DMS 273 (cell line): ENCODE results near the gene FCF1.

Experiments used
- DNase-seq: peaks from one replicate; lab custom pipeline; 2025; ENCODE audit not compliant: unreplicated experiment; lab: John Stamatoyannopoulos, UW

Gene FCF1, protein sequence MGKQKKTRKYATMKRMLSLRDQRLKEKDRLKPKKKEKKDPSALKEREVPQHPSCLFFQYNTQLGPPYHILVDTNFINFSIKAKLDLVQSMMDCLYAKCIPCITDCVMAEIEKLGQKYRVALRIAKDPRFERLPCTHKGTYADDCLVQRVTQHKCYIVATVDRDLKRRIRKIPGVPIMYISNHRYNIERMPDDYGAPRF

DNA sequence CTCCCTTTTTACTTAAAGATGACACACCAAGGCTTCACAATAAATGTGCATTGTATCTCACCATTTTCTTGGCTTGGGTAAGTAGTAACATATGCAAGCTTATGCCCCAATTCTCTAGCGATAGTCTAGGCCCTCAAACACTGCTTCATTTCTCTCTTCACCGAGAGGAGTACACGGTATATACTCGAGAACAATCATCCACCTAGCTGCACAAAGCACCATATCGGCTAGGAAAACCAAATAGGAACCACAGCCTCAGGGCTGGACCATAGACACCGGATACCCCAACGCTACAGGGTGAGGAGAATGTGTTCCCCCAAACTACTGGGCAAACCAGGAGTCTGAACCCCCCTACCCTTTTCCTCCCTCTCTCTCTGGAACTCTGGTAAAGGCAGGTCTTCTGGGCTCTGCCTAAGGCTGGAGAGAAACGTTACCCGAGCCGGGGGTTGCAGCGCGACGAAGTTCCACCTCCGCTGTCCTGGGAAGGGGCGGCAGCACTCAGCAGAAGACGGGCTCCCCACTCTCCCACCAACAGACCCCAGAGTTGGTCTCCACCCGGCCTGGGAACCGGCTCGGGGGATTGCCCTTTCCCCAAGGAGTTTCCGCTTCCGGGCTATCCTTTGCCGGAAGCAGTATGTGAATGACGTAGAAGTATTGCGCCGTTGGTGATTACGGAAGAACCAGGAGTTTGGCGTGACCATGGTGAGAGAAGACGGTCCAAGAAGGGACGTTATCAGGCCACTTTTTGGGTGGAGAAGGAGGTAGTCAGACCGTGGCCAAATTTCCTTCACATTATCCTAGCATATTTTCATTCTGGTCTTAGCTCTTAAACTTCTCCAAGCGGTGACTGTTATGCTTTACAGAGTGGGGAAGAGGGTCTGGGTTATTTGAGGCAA is at the start of gene FCF1, which contains the start of gene AREL1:
TSS of gene FCF1 (plus strand) at position 646 of the 896 bp plus-strand sequence. CDS start at position 700, 54 bp downstream.
TSS of gene AREL1 (minus strand) at position 582 of the 896 bp plus-strand sequence. CDS start 27,465 bp downstream, outside the sequence.
- no peak for DNase-seq

DNA sequence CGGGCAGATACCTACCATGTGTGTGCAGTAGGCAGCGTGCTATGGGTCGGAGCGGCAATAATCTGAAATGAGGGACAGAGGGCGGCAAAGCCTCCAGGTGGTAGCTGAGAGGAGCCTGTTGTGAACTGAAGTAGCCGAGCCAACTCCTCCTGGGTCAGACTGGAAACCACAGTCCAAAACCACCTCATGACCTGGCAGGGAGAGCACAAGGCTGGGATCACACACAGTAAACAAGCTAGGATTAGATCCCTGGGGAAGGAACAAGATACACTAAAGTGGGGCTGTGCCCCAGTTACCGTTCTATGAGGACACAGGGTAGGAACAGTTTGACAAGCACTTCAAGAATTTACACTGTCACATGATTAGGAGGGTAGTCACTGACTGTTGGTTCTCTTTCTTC is 49.1 kb upstream of the FCF1 start:
- no peak for DNase-seq

DNA sequence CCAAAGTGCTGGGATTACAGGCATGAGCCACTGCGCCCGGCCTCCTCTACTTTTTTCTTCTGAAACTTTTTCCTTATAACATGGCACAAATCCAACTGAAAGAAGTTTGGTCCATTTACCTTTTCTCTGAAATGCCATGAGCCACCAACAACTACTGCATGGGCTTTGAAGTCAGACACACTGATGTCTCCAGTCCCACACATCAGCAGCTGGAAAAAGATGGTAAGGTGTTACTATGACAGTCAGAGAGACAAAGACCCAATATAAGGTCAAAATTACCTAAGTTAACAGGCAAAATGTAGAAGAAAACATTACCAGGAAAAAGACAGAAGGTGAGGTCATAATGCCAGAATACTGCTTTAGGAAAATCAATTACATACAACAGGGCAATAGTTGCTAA is 48.2 kb upstream of the FCF1 start:
- no peak for DNase-seq

DNA sequence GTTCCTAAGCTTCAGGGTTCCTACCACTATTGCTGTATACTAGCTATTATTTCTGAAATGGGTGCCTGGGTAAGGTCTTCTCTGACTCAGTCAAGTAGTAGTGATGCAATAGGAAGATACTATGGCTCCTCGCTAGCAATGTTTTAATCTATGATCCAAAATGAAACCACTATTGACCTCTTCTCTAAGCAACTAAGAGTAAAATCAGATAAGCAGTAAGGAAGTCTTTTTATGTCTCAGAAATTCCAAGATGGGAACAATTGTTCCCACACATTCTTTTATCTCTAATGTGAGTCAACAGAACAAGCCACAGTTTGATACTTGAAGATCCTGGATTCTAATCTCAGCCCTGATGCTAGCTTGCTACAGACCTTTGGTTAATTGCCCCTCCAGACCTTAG is 45.2 kb upstream of the FCF1 start:
- no peak for DNase-seq

DNA sequence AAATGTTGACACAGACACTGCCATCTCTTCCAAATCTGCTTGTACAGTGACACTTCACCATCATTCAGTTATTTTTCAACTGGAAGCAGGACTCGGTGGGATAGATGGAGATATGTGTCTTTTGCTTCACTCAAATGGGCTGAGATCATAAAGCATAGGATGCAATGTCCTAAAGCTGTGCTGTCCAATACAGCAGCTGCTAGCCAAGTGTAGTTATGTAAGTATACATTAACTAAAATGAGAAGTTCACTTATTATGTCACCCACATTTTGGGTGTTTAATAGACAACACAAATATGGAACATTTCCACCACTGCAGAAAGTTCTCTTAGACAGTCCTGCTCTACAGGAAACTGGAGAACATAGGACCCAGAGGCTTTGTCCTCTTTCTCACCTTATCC is 43.7 kb upstream of the FCF1 start:
- no peak for DNase-seq

DNA sequence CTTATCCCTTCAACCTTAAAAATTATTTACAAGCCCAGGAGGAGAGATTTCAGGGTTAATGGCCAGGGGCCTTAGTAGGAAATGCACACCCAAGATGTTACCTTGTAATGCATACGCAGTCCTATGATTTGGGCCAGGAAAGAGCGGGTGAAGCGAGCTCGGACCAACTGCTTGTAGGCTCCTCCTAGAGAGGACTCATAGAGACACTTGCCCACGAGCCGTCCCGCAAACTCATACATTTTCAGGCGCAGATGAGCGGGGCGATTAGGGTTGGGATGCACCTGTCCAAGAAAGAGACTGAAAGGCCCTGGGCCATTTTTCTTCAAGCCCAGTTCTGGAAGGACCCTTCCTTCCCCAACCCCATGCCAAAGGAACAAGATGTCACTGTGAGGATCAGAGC is 43.1 kb upstream of the FCF1 start:
- DNase-seq, result no peak

DNA sequence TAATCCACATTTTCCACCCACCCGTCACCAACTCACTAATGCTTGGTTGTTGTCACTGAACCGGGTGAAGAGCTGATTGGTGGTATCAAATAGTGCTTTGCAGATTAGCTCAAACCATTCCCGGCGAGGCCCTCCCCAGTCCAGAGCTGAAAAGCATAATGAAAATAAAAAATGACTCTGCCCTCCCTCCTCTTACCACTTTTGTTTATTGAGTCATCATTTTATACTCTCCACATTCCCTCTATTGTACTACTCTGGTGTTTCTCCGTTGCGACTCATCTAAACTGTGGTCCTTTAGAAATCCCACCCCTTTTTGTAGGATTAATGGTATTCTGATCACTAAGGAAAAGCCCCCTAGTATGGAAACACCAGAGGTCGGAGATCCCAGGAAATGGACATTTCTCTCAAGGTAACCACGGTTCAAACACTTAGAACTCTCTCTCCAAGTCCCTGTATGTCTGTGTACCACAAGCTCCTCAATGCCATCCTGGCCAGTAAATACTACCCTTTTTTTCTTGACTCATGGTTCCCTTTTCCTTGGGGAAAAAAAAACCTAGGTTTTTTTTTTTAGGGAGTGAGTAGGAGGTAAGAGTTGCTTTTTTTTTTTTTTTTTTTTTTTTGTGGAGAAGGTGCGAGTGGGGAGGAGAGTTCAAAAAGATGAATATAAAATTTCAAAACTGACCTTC is 42.1 kb upstream of the FCF1 start:
- DNase-seq, result no peak

DNA sequence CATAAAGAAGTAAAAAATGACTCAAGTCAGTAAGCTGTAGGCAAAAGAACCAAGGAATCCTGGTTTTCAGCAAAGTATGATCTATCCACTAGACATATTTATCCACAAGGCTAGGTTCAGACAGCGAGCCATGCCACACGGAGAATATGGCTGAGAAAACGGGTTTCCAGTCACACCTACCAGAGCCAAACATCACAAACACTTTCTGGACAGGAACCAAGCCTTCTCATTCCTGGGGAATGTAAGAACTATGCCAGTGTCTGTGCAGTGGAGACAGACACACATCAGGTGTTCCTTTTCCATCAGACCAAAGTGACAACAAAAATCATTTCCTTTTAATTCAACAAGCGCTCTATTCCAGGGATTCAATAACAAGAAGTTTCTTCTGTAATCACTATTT is 41.2 kb upstream of the FCF1 start:
- no peak for DNase-seq

DNA sequence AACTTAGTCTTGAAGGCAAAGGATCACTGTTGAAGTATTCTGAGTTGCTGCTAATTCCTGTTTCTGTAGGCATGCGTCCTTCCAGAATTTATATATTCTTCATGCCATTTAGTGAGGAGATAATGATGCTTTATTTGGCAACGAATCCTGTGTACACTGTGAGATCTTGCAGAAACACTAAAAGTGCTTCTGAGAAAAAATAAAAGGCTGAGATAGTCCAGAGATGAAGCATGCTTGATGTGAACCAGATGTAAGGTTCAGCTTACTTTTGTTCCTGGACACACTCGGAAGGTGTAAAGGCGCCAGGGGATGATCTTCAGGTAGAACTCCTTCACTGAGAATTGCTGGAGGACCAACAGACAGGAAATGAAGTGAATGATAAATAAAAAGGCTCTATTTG is 39.2 kb upstream of the FCF1 start:
- no peak for DNase-seq

DNA sequence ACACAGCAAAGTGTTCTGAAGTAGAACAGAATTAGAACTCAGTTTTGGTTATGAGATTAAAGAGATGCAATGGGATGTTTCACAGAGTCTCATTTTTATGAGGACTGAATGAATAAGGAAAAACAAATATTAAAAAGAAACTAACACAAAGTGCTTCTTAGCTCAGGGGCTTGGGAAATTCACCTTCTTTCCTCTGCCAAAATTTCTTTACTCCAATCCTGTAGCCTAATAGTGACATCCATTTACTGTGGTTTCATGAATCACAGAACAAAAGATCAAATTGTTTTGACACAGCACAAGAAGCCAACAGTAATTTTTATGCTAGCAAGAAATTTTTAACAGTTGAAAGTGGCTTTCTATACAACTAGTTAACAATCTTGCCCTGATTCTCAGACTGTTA is 37.7 kb upstream of the FCF1 start:
- no peak for DNase-seq

DNA sequence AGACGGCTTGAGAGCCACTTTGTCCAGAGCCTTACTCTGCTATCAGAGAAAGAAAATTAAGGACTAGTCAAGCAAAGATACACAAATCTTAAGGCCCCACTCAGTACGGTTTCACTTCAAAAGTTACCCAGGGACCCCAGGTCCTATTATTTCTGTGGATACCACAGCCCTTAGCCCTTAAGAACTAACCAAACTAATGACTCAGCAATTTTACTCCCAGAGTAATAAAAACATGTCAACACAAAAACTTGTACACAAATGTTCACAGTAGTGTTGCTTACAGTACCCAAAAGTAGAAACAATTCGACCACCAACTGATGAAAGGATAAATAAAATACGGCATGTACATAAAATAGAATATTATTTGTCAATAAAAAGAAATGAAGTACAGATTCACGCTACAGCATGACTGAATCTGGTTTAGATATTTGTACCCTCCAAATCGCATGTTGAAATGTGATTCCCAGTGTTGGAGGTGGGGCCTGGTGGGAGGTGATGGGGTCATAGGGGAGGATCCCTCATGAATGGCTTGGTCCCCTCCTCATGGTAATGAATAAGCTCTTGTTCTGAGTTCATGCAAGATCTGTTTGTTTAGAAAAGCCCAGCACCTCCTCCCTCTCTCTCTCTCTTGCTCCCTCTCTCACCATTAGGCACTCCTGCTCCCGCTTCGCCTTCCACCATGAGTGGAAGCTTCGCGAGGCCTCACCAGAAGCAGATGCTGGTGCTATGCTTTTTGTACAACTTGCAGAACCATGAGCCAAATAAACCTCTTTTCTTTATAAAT is 30.6 kb upstream of the FCF1 start:
- no peak for DNase-seq

DNA sequence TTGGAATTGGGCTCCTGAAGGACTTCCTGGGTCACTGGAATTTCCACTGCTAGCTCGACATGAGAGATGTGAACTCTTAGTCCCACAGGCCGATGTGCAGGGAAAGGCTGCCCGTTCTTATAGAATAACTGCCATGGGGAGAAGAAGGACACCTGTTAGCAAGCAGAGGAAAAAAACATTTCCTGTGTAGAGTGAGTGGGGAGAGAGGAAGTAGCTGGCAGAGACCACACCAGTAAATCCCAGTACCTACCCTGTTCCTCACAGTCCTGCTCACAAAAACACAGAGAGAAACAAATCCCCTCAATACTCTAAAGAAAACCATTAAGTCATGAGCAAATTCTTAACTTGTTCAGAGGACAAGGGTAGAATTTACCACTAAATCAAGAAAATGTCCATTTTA is 29.5 kb upstream of the FCF1 start:
- DNase-seq, result no peak

DNA sequence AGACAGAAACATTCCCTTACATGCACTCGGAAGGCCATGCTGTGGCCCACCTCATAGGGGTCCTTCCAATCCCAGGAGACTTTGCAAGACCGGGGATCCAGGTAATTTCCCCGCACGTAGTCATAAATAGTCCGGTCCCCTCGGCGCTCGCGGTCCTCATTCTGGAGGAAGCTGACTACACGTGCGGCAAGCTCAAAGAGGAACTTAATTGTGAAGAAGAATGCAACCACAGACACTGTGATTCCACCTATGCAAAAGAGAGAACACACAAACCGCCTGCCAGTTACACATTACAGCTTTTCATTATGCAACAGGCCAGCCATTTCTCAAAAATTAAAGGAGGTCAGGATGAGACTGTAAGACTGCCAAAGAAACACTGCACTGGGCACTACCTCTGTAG is 28.5 kb upstream of the FCF1 start:
- DNase-seq, result no peak

DNA sequence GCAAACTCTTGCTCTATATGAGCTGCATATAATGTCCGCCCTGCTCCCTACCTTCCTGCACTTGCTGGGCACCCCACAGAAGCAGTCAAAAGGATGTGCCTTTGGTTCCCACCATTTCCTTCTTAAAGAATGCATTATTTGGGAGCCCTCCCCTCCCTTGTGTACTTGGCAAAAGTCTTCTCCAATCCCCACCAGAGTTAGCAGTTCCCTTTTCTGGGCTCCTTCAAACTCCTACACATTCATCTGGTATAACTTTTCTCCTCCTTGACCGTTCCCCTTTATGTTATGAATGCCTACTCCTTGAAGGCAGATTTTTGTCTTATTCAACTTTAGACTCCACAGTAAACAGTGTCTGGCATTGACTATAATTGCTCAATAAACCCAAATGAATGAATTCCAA is 27.9 kb upstream of the FCF1 start:
- DNase-seq, result no peak

DNA sequence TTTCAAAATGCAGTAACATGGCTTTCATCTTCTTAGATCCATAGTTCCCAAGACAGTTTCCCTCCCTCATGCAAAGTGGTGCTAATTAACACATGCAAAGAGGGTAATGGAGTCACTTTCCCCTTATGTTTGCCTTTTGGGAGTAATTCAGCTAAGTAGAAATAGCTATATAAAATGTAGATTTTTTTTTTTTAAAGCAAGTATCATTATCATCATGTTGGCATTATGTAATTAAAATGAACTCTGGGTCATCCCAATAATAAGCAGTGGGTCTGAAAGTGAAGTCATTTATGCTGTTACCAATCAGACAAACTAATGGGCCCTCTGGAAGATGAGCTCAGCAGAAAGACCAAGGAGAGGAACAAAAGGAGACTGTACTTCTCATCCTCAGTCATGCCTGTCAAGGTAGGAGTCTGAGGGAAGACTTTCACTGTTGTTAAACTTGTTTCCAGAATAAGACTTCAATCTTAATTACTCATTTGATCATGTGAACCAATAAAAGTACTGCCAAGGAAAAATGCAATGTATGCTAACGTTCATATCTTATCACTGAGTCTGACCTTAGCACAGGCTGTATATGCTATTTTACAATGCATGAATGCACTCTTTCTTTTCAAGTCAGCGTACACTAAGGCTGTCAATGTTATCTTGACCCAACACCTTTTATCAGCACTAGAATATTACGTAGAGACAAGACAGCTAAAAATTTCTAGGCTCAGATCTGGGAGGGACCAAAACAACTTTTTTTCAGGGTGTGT is 26.8 kb upstream of the FCF1 start:
- no peak for DNase-seq

DNA sequence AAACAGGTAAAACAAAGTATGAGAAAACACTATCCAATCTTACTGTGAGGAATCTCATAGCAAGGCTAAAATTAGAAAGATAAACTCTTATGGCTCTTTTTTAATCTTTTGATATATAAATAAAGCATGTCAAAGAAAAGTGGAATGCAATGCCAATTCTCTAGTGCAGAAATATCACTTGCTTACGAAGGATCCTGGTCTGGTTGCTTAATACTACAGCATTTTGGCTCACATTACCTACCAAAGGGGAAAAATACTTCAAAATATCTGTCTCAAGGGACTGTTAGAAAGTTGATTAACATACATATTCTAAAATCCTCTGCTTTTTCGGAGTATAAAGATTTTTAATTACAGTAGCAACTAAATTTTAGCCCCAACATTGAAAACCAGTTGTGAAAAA is 21.5 kb upstream of the FCF1 start:
- no peak for DNase-seq

DNA sequence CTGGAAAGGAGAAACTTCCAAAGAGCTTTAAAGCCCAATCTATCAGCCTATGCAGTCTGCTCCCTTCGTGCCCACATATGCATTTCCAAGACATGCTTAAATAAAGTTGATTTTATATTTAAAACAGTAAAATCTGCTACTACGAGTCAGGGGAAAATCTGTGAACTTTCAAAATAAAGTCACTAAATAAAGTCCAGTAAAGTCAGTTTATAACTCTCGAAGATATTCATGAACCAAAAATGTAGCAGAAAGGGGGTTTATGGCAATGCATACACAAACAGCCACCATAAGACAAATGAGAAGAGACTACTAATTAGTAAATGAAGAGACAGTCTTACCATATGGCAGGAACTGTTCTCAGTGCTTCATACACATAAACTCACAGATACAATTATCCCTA is 19.8 kb upstream of the FCF1 start:
- no peak for DNase-seq

DNA sequence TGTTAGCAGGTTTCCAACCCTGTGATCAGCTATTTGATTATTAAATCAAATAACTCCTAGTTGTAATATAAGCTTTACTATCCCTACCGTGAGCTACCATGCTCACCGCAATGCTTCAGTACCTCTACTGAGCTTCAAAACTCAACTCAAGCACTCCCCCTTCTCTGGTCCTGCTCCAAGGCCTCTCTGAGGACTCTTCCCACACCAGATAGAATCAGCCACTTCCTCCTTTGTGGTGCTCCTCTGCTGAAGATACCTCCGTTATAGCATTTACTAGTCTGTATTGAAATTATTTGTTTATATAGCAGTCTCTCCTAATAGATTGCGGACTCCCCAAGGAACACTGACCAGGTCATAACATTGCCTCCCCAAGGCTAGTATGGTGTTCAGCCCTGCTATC is 17.5 kb upstream of the FCF1 start:
- no peak for DNase-seq

DNA sequence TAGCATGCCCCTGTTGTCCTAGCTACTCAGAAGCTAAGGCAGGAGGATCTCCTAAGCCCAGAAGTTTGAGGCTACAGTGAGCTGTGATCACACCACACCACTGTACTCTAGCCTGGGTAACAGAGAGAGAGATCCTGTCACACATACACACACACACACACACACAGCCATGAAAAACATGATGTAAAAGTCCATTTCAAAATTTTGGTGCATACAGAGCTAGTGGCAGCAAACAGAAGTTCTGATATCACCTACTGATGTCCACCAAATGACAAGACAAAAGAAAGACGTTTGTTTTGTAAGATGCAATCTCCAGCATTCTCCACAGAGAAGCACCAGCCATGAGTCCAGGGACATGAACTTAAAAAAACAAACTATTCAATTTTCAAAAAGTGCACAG is 15.9 kb upstream of the FCF1 start:
- no peak for DNase-seq

DNA sequence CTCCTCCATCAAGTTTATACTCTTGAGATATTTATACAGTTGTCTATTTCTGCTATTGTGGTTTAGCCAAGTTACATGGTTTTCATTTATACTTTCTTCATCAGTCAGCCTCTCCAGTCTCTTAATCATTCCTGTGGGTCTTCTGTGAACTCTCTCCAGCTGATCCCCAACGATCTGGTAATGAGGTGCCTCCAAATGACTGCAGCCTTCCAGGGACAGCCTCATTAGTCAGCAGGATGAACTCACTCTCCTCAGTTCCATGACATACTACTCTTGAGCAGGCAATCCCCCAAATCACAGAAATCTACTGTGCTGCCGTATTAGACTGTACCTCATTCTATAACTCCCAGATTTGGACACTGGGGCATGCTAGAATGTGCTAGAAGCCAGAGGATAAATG is 15.4 kb upstream of the FCF1 start:
- DNase-seq, result no peak

DNA sequence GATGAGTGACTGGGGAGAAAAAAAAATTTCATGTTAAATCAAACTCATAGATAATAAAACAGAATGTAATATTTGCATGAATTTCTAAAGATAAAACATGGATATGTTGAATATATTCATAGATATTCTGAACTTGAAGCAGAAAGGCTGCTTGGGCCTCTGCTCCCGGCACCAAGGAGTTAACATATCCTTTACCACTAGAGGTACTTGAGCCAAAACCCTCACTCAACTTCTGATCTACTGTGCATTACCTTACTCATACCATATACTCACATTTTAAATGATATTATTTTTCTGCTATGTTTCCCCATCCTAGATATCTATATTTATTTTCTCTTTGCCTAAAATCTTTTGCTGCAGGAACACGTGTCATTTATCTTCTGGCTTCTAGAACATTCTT is 15.0 kb upstream of the FCF1 start:
- DNase-seq, result no peak
